MM.1S (cell line): ENCODE results near the gene ATF7IP2.

Experiments
- DNase-seq: peaks from one replicate; pipeline ENCODE4 v3.0.0-alpha.2; 2015
- H2AFZ ChIP-seq: fragments of 300-600 bp; sonication (generic); 2 replicates; pipeline ENCODE4 v1.6.0; 2016; ENCODE audit warnings: antibody characterized with exemption, low read length
- H3F3A ChIP-seq: fragments of 300-600 bp; sonication (generic); 2 replicates; pipeline ENCODE4 v1.6.1; 2016; ENCODE audit warnings: mild to moderate bottlenecking, antibody characterized with exemption, low read length, moderate library complexity, mixed read lengths; ENCODE audit not compliant: insufficient read depth
- H3K27ac ChIP-seq: fragments of 300-600 bp; sonication (generic); 2 replicates; pipeline ENCODE4 v1.5.1; 2016; ENCODE audit warnings: mild to moderate bottlenecking, low read length
- H3K27me3 ChIP-seq: fragments of 300-600 bp; sonication (generic); replicated peaks from 2 replicates; pipeline ENCODE4 v1.6.0; 2016; ENCODE audit warnings: low read length; ENCODE audit not compliant: insufficient read depth
- H3K36me3 ChIP-seq: fragments of 300-600 bp; sonication (generic); replicated peaks from 2 replicates; pipeline ENCODE4 v1.6.1; 2016; ENCODE audit warnings: mild to moderate bottlenecking, low read length, mixed read lengths; ENCODE audit not compliant: insufficient read depth
- H3K4me1 ChIP-seq: fragments of 300-600 bp; sonication (generic); 2 replicates; pipeline ENCODE4 v1.6.1; 2016; ENCODE audit warnings: low read length, mixed read lengths
- H3K4me2 ChIP-seq: fragments of 300-600 bp; sonication (generic); 2 replicates; pipeline ENCODE4 v1.6.0; 2016; ENCODE audit warnings: low read depth, low read length
- H3K4me3 ChIP-seq: fragments of 300-600 bp; sonication (generic); 2 replicates; pipeline ENCODE4 v1.5.1; 2016; ENCODE audit warnings: low read length, mixed read lengths
- H3K79me2 ChIP-seq: fragments of 300-600 bp; sonication (generic); 2 replicates; pipeline ENCODE4 v1.6.1; 2016; ENCODE audit warnings: mixed run types, low read length, mixed read lengths
- H3K9ac ChIP-seq: fragments of 300-600 bp; sonication (generic); 2 replicates; pipeline ENCODE4 v1.6.1; 2016; ENCODE audit warnings: low read length, mixed read lengths
- H3K9me2 ChIP-seq: fragments of 300-600 bp; sonication (generic); replicated peaks from 2 replicates; pipeline ENCODE4 v1.6.1; 2016; ENCODE audit warnings: mild to moderate bottlenecking, low read length, mixed read lengths; ENCODE audit not compliant: insufficient read depth
- H3K9me3 ChIP-seq: fragments of 300-600 bp; sonication (generic); replicated peaks from 2 replicates; pipeline ENCODE4 v1.6.1; 2016; ENCODE audit warnings: mild to moderate bottlenecking, low read length, mixed read lengths; ENCODE audit not compliant: insufficient read depth
- H4K20me1 ChIP-seq: fragments of 300-600 bp; sonication (generic); 2 replicates; pipeline ENCODE4 v1.6.1; 2016; ENCODE audit warnings: mild to moderate bottlenecking, low read length, moderate library complexity, mixed read lengths; ENCODE audit not compliant: insufficient read depth
- EZH2 ChIP-seq: fragments of 300-600 bp; sonication (generic); optimal IDR thresholded peaks from 2 replicates; pipeline ENCODE3; 2017; ENCODE audit warnings: low read depth, mild to moderate bottlenecking, antibody characterized with exemption, low read length, mixed read lengths
- EZH2phosphoT487 ChIP-seq: fragments of 300-600 bp; sonication (generic); IDR thresholded peaks from 2 replicates; pipeline ENCODE4 v1.6.1; 2018; ENCODE audit warnings: antibody characterized with exemption, low read length
- TF ChIP-seq, protein P1 (sequence below): fragments of 300-600 bp; sonication (generic); IDR thresholded peaks from 2 replicates; pipeline ENCODE4 v1.5.1; 2016; ENCODE audit warnings: antibody characterized with exemption, low read length, mixed read lengths

Gene ATF7IP2

DNA sequence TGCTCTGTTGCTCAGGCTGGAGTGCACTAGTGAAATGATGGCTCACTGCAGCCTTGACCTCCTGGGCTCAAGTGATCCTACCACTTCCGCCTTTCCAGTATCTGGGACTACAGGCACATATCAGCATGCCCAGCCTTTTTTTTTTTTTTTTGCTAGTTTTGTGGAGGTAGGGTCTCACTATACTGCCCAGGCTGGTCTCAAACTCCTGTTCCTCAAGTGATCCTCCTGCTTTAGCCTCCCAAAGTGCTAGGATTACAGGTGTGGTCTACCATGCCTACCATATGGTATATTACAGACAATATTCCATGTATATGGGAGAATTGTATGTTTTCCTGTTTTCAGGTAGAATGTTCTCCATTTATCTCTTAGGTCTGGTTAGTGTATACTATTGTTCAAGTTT is 12.3 kb upstream of the ATF7IP2 start:
- Histone ChIP-seq H3K36me3 (no peaks in the 10 kb centered on the region), H3K9me2 (no peaks in the 10 kb centered on the region), H3K9me3 (no peaks in the 10 kb centered on the region), H3K27ac (no peak overlapping the region), H3F3A (no peaks in the 10 kb centered on the region), H3K4me1 (no peaks in the 10 kb centered on the region), H4K20me1 (no peaks in the 10 kb centered on the region), H3K4me2 (no peak overlapping the region), H2AFZ (no peak overlapping the region), H3K27me3 (no peaks in the 10 kb centered on the region), H3K9ac (no peak overlapping the region), H3K79me2 (no peaks in the 10 kb centered on the region), H3K4me3 (no peak overlapping the region)
- TF ChIP-seq EZH2, result no peak
- no peak for DNase-seq

DNA sequence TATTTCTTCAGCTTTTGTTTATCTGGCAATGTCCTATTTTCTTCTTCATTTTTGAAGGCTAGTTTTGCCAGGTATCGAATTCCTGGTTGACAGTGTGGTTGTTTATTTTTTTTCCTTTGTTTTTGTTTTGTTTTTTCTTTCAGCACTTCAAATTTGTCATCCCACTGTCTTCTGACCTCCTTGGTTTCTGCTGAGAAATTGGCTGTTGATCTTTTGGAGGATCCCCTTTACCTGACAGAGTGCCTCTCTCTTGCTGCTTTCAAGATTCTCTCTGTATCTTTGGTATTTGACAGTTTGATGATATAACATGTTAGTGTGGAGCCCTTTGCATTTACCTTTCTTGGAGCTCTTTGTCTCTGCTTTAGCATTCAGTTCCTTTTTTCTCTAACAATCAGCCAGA is 9.6 kb upstream of the ATF7IP2 start:
- Histone ChIP-seq H3F3A (no peaks in the 10 kb centered on the region), H3K79me2 (no peaks in the 10 kb centered on the region), H2AFZ (no peak overlapping the region), H3K9ac (no peak overlapping the region), H4K20me1 (no peaks in the 10 kb centered on the region), H3K4me3 (no peak overlapping the region), H3K4me2 (no peak overlapping the region), H3K9me3 (no peaks in the 10 kb centered on the region), H3K27me3 (no peaks in the 10 kb centered on the region), H3K27ac (no peak overlapping the region), H3K9me2 (no peaks in the 10 kb centered on the region), H3K4me1 (no peaks in the 10 kb centered on the region), H3K36me3 (no peaks in the 10 kb centered on the region)
- no peak for DNase-seq
- TF ChIP-seq EZH2 (no peak), EZH2phosphoT487 (no peak)
- TF ChIP-seq, protein P1, sequence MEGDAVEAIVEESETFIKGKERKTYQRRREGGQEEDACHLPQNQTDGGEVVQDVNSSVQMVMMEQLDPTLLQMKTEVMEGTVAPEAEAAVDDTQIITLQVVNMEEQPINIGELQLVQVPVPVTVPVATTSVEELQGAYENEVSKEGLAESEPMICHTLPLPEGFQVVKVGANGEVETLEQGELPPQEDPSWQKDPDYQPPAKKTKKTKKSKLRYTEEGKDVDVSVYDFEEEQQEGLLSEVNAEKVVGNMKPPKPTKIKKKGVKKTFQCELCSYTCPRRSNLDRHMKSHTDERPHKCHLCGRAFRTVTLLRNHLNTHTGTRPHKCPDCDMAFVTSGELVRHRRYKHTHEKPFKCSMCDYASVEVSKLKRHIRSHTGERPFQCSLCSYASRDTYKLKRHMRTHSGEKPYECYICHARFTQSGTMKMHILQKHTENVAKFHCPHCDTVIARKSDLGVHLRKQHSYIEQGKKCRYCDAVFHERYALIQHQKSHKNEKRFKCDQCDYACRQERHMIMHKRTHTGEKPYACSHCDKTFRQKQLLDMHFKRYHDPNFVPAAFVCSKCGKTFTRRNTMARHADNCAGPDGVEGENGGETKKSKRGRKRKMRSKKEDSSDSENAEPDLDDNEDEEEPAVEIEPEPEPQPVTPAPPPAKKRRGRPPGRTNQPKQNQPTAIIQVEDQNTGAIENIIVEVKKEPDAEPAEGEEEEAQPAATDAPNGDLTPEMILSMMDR, result no peak

DNA sequence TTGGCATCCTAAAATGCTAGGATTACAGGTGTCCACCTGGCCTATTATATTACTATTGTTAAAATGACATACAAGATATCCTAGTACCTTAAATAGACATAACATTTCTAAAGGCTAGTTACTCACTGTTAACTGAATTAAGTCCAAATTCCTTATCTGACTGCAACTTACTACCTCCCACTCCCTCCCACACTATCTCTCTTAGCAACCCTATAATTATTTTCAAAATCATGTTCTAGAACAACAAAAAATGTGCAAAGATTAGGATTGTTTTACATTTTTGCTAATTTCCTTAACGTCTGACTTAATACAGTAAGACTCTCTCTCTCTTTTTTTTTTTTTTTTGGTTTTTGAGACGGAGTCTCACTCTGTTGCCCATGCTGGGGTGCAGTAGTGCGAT is 2.2 kb upstream of the ATF7IP2 start:
- no peaks in the 10 kb centered on the region for H4K20me1 ChIP-seq
- no peak overlapping the region for H3K9ac ChIP-seq
- no peak for DNase-seq
- H3K4me3 ChIP-seq, result no peak overlapping the region
- TF ChIP-seq EZH2phosphoT487 (no peak), EZH2 (no peak)
- TF ChIP-seq, protein P1, result no peak
- no peak overlapping the region for H2AFZ ChIP-seq
- H3K4me2 ChIP-seq, result no peak overlapping the region
- no peaks in the 10 kb centered on the region for H3K9me2 ChIP-seq
- no peaks in the 10 kb centered on the region for H3K9me3 ChIP-seq
- H3K36me3 ChIP-seq, result no peaks in the 10 kb centered on the region
- no peaks in the 10 kb centered on the region for H3K79me2 ChIP-seq
- H3K27me3 ChIP-seq, result no peaks in the 10 kb centered on the region
- no peaks in the 10 kb centered on the region for H3F3A ChIP-seq
- H3K4me1 ChIP-seq, result no peaks in the 10 kb centered on the region
- H3K27ac ChIP-seq, result no peak overlapping the region

DNA sequence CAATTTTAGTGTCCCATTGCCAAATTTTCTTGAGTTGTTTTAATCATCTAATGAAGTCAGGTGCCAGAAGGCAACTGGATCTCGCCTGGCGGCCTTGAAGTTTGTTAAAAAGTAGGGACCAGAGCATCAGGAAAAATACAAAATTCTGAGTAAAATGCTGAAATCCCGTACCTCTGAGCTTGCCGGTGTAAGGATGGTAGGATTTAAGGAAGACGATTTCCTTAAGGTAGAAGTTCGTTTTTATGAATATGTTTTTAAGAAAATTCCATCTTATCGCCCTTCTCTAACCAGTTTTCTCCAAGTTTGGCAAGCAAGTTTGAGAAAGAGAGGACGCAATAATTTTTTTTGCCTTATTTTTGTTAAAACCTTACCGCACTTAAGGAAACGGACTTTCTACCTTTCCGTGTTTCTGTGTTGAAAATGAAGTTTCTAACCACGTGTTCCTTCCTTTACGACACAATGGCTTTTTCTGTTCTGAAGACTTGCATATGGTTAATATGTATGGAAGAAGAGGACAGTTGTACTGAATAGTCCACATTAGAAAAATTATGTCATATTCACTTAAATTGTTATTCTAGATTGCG is 748 bp downstream of the ATF7IP2 start:
- H4K20me1 ChIP-seq, result no peaks in the 10 kb centered on the region
- H3K4me2 ChIP-seq, result peak overlapping the region; percentile 53
- peak overlapping the region; percentile 64 for H3K4me3 ChIP-seq
- no peaks in the 10 kb centered on the region for H3K9me3 ChIP-seq
- DNase-seq, result no peak
- TF ChIP-seq, protein P1, result no peak
- no peak for TF ChIP-seq EZH2
- TF ChIP-seq EZH2phosphoT487, result no peak
- peak overlapping the region; percentile 61; the same call in 1 of the 2 replicates for H3K9ac ChIP-seq
- peak overlapping the region; percentile 64 for H2AFZ ChIP-seq
- H3K36me3 ChIP-seq, result no peaks in the 10 kb centered on the region
- no peaks in the 10 kb centered on the region for H3F3A ChIP-seq
- no peaks in the 10 kb centered on the region for H3K79me2 ChIP-seq
- H3K27me3 ChIP-seq, result no peaks in the 10 kb centered on the region
- peak overlapping the region; percentile 38; the same call in 1 of the 2 replicates for H3K27ac ChIP-seq
- H3K4me1 ChIP-seq, result no peaks in the 10 kb centered on the region
- no peaks in the 10 kb centered on the region for H3K9me2 ChIP-seq
